GM21528 (cell line): ENCODE measurements around the gene RFC5.
"Not testable (repeated sequence)": the region's sequence is repeated elsewhere in the genome, so short reads cannot be mapped to it uniquely, and the experiment has no call there.

Experiments
- ATAC-seq: cut with Tn5 transposase; IDR thresholded peaks from one replicate; pipeline ENCODE4 v1.9.1; 2021; ENCODE audit warnings: mild to moderate bottlenecking, moderate library complexity; ENCODE audit not compliant: unreplicated experiment, low FRiP score

The RFC5 gene

GRCh38 chr12:118070650-118071049, 54.1 kb downstream of the RFC5 start:
- no peak for ATAC-seq

GRCh38 chr12:118073768-118074167, 57.3 kb downstream of the RFC5 start:
- ATAC-seq: no peak

DNA sequence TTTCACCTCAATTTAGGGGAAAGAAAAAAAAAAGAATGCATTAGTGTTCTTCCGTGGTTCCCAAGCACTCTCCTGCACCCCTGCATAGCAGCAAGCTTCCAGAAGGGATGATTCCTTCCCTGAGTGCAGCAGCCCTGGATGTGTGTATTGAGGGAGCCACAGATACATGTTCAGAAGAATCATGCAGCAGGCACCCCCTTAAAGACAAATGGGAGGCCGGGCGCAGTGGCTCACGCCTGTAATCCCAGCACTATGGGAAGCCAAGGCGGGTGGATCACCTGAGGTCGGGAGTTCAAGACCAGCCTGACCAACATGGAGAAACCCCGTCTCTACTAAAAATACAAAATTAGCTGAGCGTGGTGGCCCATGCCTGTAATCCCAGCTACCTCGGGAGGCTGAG, 65.0 kb downstream of the RFC5 start:
- not testable (repeated sequence) for ATAC-seq
